ENCODE results near the gene EXOC6B. TPM values are rescaled to one million over a fixed set of nuclear protein-coding genes. Genes with fewer than 3 reads are reported as not detected.
A peak's percentile ranks its signal among the peaks of the same experiment; 100 is the strongest.

EXOC6B gene
- total RNA-seq, 1 donor from 2014 or later = 139 TPM

- Histone ChIP-seq H3K9me3 (replicated peaks) (no peaks in the 10 kb centered on the region), H3K36me3 (no peaks in the 10 kb centered on the region), H3K4me1 (no peaks in the 10 kb centered on the region), H3K27ac (replicated peaks) (no peak overlapping the region), H3K27me3 (ENCODE audit: low read depth) (no peaks in the 10 kb centered on the region), H3K4me3 (no peak overlapping the region)
- TF ChIP-seq, protein P1, sequence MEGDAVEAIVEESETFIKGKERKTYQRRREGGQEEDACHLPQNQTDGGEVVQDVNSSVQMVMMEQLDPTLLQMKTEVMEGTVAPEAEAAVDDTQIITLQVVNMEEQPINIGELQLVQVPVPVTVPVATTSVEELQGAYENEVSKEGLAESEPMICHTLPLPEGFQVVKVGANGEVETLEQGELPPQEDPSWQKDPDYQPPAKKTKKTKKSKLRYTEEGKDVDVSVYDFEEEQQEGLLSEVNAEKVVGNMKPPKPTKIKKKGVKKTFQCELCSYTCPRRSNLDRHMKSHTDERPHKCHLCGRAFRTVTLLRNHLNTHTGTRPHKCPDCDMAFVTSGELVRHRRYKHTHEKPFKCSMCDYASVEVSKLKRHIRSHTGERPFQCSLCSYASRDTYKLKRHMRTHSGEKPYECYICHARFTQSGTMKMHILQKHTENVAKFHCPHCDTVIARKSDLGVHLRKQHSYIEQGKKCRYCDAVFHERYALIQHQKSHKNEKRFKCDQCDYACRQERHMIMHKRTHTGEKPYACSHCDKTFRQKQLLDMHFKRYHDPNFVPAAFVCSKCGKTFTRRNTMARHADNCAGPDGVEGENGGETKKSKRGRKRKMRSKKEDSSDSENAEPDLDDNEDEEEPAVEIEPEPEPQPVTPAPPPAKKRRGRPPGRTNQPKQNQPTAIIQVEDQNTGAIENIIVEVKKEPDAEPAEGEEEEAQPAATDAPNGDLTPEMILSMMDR (IDR thresholded peaks at IDR 0.05; ENCODE audit: borderline replicate concordance) = no peak
- no peak for DNase-seq
- intact Hi-C loops (cut with micrococcal nuclease) = no loop called here
These were observed 602.8 kb downstream of the EXOC6B start for GRCh38 chr2:72222829-72223564.

GRCh38 chr2:72220170-72220569, 605.7 kb downstream of the EXOC6B start:
- intact Hi-C loops (cut with micrococcal nuclease) = no loop called here
- DNase-seq = no peak
- no peaks in the 10 kb centered on the region for H3K36me3 ChIP-seq
- no peak overlapping the region for H3K27ac ChIP-seq (replicated peaks)
- H3K4me3 ChIP-seq = no peak overlapping the region
- TF ChIP-seq, protein P1 (IDR thresholded peaks at IDR 0.05; ENCODE audit: borderline replicate concordance) = peak; percentile 19
- H3K4me1 ChIP-seq = no peaks in the 10 kb centered on the region
- H3K27me3 ChIP-seq (ENCODE audit: low read depth) = no peaks in the 10 kb centered on the region
- no peaks in the 10 kb centered on the region for H3K9me3 ChIP-seq (replicated peaks)

DNA sequence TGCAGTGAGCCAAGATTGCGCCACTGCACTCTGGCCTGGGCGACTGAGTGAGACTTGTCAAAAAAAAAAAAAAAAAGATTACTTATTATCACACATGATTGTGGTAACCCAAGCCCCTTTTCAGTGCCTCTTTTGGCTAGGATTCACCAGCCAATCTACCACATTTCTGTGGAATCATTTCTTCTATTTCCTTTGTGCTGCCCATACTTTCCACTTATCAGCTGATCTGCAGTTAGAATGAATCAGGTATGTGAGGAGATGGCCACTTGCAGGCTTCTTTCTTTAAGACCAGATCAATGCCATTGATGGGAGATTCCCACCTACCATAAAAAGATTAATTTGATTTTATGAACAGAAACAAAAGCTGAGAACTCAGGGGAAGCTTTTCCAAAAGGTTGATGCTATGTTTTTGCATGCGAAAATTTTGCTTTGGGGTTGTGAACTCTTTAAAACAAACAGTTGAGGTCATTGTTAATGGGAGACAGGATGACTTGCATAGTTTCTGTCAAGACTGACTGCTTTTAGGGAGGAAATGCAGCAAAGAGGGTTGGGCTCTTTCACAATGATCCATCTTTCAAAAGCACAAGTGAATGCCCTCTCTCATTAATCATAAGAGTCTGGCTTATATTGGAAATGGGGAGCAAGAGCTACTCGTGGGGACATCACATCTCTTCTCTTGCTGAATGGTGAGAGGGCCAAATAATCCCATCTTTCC, 611.2 kb downstream of the EXOC6B start:
- intact Hi-C loops (cut with micrococcal nuclease) = no loop called here
- H3K4me1 ChIP-seq = no peaks in the 10 kb centered on the region
- H3K4me3 ChIP-seq = no peak overlapping the region
- no peak overlapping the region for H3K27ac ChIP-seq (replicated peaks)
- TF ChIP-seq, protein P1 (IDR thresholded peaks at IDR 0.05; ENCODE audit: borderline replicate concordance) = no peak
- H3K9me3 ChIP-seq (replicated peaks) = no peaks in the 10 kb centered on the region
- H3K36me3 ChIP-seq = no peaks in the 10 kb centered on the region
- H3K27me3 ChIP-seq (ENCODE audit: low read depth) = no peaks in the 10 kb centered on the region
- no peak for DNase-seq

- Histone ChIP-seq H3K27me3 (ENCODE audit: low read depth) (no peaks in the 10 kb centered on the region), H3K36me3 (no peaks in the 10 kb centered on the region), H3K4me3 (no peak overlapping the region), H3K9me3 (replicated peaks) (no peaks in the 10 kb centered on the region), H3K27ac (replicated peaks) (no peak overlapping the region), H3K4me1 (no peaks in the 10 kb centered on the region)
- intact Hi-C loops (cut with micrococcal nuclease) = no loop called here
- DNase-seq = no peak
- TF ChIP-seq, protein P1 (IDR thresholded peaks at IDR 0.05; ENCODE audit: borderline replicate concordance) = no peak
These were observed 613.4 kb downstream of the EXOC6B start for GRCh38 chr2:72212486-72212855.

DNA sequence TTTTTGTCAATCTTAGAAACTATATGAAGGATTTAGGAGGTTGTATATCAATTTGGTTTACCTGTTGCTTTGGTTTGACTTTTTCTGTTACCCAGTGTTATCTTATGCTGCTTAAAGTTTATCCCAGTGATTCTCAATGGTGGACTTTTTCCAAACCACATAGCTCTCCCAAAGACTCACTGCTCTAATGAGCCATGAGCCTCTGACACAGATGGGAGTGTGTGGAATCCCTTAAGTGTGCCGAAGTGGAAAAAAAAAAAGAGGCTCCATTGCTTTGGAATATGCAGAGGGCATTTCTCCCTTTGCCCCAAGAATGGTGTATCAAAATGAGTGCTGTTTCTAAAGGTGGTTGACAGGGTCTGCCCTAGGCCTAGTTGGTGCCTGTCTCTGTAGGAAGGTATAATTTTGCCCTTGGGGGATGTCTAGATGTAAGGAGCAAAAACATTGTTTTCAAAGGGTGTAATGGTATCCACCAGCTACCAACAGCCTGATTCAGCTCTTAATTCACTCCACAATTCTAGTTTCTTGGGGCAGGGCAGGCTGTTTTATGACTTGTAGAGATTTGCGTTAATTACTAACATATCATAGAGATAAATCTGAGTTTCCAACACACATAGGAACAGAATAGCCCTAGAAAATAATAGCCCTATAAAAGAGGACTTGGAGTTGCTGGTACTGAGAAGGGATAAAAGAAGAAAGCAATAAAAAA, 613.9 kb downstream of the EXOC6B start:
- no peaks in the 10 kb centered on the region for H3K4me1 ChIP-seq
- no peaks in the 10 kb centered on the region for H3K9me3 ChIP-seq (replicated peaks)
- no peak overlapping the region for H3K27ac ChIP-seq (replicated peaks)
- TF ChIP-seq, protein P1 (IDR thresholded peaks at IDR 0.05; ENCODE audit: borderline replicate concordance) = no peak
- H3K4me3 ChIP-seq = no peak overlapping the region
- intact Hi-C loops (cut with micrococcal nuclease) = no loop called here
- H3K27me3 ChIP-seq (ENCODE audit: low read depth) = no peaks in the 10 kb centered on the region
- no peaks in the 10 kb centered on the region for H3K36me3 ChIP-seq
- no peak for DNase-seq

Data from left ventricle myocardium inferior (tissue), 1 donor.